Small intestine (tissue), 7 donors: Measurements from ENCODE around the gene FOXB2. TPM values are rescaled to one million over a fixed set of nuclear protein-coding genes. Genes with fewer than 3 reads are reported as not detected.

Source experiments
- DNase-seq, 2 donors: peaks; one replicate each; pipeline versions ENCODE4 v3.0.0 to v3.0.0-alpha.2; 2013
- FAIRE-seq: peaks from 2 replicates; lab custom pipeline; 2012; peaks lifted over from hg19 to GRCh38; lab: Jason Lieb, UNC
- H3K27ac ChIP-seq, 3 donors: one replicate each; pipeline ENCODE4 v1.5.1; 2013; ENCODE audit warnings: low read length in 2 of 3, mild to moderate bottlenecking in 2 of 3, control low read depth in 1 of 3, inconsistent platforms in 1 of 3, low read depth in 1 of 3, moderate library complexity in 1 of 3
- H3K27me3 ChIP-seq, 3 donors: one replicate each; pipeline ENCODE4 v1.6.1; 2013; ENCODE audit warnings: low read length in 3 of 3, inconsistent platforms in 1 of 3; ENCODE audit not compliant: control insufficient read depth in 3 of 3, insufficient read depth in 3 of 3
- H3K36me3 ChIP-seq, 3 donors: one replicate each; pipeline ENCODE4 v1.6.1; 2013; ENCODE audit warnings: low read length in 3 of 3, inconsistent platforms in 1 of 3, low read depth in 1 of 3, mild to moderate bottlenecking in 1 of 3, moderate library complexity in 1 of 3; ENCODE audit not compliant: control insufficient read depth in 3 of 3, insufficient read depth in 2 of 3
- H3K4me1 ChIP-seq, 3 donors: one replicate each; pipeline ENCODE4 v1.6.1; 2013; ENCODE audit warnings: low read length in 2 of 3, inconsistent platforms in 1 of 3, low read depth in 1 of 3, mild to moderate bottlenecking in 1 of 3, moderate library complexity in 1 of 3; ENCODE audit not compliant: control insufficient read depth in 3 of 3, insufficient read depth in 2 of 3
- H3K4me3 ChIP-seq, 3 donors: one replicate each; pipeline ENCODE4 v1.5.1; 2013; ENCODE audit warnings: low read length in 3 of 3, control low read depth in 1 of 3, inconsistent platforms in 1 of 3, low read depth in 1 of 3, mild to moderate bottlenecking in 1 of 3, moderate library complexity in 1 of 3
- H3K9me3 ChIP-seq, 2 donors: one replicate each; pipeline ENCODE4 v1.6.1; 2013; ENCODE audit warnings: low read depth in 1 of 2, low read length in 1 of 2; ENCODE audit not compliant: control insufficient read depth in 2 of 2, insufficient read depth in 1 of 2
- WGBS, 3 donors: extraction: QIAGEN DNeasy Blood & Tissue Kit; methylation state at CpG; one replicate each; pipeline ENCODE4 v1.1.7; 2013; 5-methylcytosine and 5-hydroxymethylcytosine counted together
- polyA plus RNA-seq, 4 donors: library from polyadenylated mRNA; stranded (reverse) in 3 of 4; unstranded in 1 of 4; fragments of 200-250 nt in 3 of 4; fragments of 120-200 nt in 1 of 4; gene quantifications; one replicate each; pipeline versions ENCODE4 v1.2.1 to v1.2.3, GENCODE V29; 2013
- donor health status: healthy with polysubstance abuse.
- donor health status: control.
- donor health status: control.
- donor health status: Bipolar disorder and iron deficiency.
- donor health status: healthy.

Gene FOXB2
- polyA plus RNA-seq, 4 donors = not detected

DNA sequence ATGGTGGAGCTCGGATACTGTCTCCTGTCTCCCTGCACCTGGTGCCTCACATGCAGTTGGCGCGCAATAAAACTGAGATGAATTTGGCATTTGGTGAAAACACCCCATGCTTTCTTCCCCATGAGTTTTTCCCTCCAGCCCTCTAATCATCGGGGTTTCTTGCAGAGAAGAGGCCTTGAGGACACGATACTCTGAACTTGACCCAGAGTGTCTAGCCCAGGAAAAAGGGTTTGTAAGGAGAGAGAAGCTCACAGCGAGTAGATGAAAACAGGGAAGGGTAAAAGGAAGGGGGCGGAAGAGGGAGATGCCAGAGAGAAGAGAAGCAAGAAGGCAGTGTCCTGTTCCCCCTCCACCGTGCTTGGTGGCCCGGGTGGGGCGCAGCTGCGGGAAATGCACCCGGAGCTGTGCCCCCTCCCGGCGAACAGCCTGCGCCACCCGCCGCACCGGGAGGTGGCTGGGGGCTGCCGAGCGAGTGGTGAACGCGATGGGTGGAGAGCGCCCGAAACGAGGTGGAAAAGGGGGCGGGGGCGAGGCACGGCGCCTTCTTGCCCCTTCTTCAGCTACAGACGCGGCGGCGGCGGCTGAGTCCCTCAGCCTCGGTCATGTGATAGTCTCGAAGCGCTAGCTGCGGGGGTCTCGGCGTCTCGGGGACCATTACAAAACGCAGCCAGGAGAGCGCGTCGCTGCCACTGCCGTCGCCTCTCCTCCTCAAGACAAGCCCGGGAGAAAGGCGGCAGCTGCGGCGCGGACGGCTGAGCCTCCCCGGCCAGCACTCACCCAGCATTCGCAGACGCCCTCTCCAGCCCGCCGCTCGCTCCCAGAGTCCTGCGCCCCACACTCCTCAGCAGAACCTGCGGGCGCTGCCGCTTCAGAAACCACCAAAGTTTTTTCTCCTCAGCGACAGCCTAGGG, 1.1 kb upstream of the FOXB2 start:
- H3K9me3 ChIP-seq = peaks cover 0 to 3% of the 10 kb centered on the region in 2 donors
- no peaks in the 10 kb centered on the region for H3K4me1 ChIP-seq
- H3K4me3 ChIP-seq = no peak overlapping the region

DNA sequence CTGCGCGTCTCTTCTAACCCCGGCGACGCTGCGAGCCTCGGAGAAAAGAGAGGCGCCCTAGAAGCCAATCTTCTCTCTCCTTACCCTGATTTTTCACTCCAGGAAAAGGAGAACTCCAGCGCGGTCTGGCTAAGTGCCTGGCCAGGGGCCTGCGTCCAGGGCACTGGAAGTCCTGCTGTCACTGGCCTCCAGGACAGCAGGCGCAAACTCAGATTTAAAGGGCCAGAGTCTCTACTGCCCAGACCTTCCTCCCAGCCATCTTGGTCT, 553 bp upstream of the FOXB2 start:
- H3K9me3 ChIP-seq = peaks cover 0 to 3% of the 10 kb centered on the region in 2 donors
- 3 to 8% (median 6%) methylated on average over 11 to 12 of the region's 12 CpGs for WGBS, 3 donors
- H3K27me3 ChIP-seq = peaks cover 42 to 96% (median 89%) of the 10 kb centered on the region in 3 donors
- FAIRE-seq (no peak), DNase-seq (no peak)
- no peak overlapping the region for H3K4me3 ChIP-seq
- H3K4me1 ChIP-seq = no peaks in the 10 kb centered on the region
- no peak overlapping the region for H3K27ac ChIP-seq
- no peaks in the 10 kb centered on the region for H3K36me3 ChIP-seq

More for the DNA sequence above, 1.1 kb upstream of the FOXB2 start:
- DNase-seq (no peak), FAIRE-seq (no peak)
- H3K27me3 ChIP-seq = peaks cover 37 to 96% (median 87%) of the 10 kb centered on the region in 3 donors
- H3K36me3 ChIP-seq = no peaks in the 10 kb centered on the region
- H3K27ac ChIP-seq = no peak overlapping the region
- 2 to 3% (median 3%) methylated on average over 50 to 64 of the region's 64 CpGs for WGBS, 3 donors

DNA sequence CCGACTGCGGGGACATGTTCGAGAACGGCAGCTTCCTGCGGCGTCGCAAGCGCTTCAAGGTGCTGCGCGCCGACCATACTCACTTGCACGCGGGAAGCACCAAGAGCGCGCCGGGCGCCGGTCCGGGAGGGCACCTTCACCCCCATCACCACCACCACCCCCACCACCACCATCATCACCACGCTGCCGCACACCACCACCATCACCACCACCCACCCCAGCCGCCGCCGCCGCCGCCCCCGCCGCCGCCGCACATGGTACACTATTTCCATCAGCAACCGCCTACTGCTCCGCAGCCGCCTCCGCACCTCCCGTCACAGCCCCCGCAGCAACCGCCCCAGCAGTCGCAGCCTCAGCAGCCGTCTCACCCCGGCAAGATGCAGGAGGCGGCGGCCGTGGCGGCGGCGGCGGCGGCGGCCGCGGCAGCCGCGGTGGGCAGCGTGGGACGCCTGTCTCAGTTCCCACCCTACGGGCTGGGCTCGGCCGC, 514 bp downstream of the FOXB2 start:
- DNase-seq = no peak
- no peak for FAIRE-seq
- Histone ChIP-seq H3K4me3 (no peak overlapping the region), H3K27ac (no peak overlapping the region), H3K27me3 (peaks cover 43 to 96% (median 86%) of the 10 kb centered on the region in 3 donors), H3K9me3 (peaks cover 0 to 3% of the 10 kb centered on the region in 2 donors), H3K4me1 (no peaks in the 10 kb centered on the region), H3K36me3 (no peaks in the 10 kb centered on the region)
- WGBS, 3 donors = 3 to 12% (median 8%) methylated on average over 23 to 58 of the region's 58 CpGs

DNA sequence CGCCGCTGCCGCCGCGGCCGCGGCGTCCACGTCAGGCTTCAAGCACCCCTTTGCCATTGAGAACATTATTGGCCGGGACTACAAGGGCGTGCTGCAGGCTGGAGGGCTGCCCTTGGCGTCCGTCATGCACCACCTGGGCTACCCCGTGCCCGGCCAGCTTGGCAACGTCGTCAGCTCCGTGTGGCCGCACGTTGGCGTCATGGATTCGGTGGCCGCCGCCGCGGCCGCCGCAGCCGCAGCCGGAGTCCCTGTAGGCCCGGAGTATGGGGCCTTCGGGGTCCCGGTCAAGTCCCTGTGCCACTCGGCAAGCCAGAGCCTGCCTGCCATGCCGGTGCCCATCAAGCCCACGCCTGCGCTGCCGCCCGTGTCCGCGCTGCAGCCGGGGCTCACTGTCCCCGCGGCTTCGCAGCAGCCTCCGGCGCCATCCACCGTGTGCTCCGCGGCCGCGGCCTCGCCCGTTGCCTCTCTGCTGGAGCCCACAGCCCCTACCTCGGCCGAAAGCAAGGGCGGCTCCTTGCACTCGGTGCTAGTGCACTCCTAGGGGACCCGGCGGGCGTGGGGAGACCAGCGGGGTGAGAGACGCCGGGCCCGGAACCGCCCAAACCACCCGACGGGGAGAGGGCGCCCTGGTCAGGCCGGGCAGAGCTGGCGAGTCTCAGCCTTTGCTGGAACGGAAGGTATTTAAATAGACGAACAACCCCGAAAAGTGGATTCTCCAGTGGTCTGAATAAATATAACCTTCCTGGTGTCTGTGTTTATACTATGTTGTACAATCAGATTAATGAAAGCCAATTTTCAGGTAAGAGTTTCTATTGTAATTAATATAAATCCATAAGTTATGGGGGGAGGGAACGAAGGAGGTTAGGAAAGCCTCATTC, 1.2 kb downstream of the FOXB2 start:
- DNase-seq (no peak), FAIRE-seq (no peak)
- WGBS, 3 donors = 2 to 6% (median 3%) methylated on average over 54 to 75 of the region's 75 CpGs
- H3K4me3 ChIP-seq = peak overlapping the region in 1 of 3 donors; percentile 9
- H3K36me3 ChIP-seq = no peaks in the 10 kb centered on the region
- peaks cover 38 to 93% (median 83%) of the 10 kb centered on the region in 3 donors for H3K27me3 ChIP-seq
- no peak overlapping the region for H3K27ac ChIP-seq
- H3K4me1 ChIP-seq = no peaks in the 10 kb centered on the region
- H3K9me3 ChIP-seq = peaks cover 0 to 3% of the 10 kb centered on the region in 2 donors

DNA sequence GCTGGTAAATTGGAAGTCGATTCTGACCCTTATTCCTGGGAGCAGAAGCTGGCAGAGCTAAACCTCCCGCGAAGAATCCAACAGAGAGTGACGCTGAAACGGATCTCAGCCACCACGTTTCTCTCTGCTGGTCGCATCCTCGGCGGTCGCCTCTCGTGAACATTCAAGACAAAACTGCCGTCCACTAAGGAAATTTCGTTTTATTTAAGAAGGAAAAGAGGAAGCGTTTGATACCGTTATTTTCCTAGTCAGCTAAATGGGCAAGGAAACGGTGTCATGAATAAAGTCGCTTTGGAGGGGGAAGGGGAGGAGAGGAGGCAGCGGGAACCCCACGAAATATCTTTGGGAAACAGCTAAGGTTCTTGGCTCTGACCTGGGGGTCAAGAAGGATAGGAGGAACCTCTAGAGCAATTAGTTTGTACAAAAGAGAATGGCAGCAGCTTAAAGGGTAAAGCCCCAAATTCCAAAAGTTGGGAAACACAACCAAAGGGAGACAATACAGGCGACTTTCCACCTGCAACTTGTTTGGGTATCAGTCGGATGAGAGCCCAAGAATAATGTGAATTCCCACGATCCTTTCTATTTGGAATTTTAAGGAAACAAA, 1.9 kb downstream of the FOXB2 start:
- no peak for DNase-seq

DNA sequence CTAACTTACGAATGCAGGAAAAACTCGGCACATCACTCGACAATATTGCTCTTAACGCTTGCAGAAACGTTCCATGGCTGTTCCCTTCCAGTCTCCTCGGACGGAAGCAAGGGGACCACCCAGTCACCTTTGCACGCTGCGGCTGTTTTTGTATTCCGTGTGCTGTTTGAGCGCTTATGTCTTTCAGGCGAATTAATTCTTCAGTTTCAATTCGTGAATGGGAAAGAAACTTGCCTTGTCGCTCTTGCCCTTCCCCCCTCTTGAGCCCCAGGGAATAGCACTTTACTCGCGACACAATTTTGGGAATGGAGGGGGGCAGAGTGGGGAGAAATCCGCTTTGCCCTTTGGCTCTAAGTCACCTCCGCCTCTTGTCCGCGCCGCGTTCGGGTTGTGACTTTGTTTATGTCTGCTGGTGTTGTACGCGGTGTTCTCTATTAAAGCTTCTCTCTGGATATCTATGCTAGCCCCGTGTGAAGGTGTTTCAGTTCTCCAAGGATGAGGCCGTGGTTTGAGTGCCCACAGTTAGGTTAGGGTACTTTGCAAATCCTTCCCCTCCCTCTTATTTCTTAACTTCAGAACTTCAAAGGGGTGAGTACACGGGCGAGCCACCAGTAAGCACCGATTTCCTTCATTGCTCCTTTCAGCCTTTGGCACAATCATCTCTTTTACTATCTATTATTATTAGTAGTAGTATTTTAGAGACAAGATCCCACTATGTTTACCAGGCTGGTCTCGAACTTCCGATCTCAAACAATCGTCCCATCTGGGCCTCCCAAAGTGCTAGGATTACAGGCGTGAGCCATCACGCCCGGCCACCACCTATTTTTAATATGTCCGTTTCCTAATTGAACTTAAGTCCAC, 2.7 kb downstream of the FOXB2 start:
- Histone ChIP-seq H3K36me3 (no peaks in the 10 kb centered on the region), H3K27me3 (peaks cover 26 to 82% (median 74%) of the 10 kb centered on the region in 3 donors), H3K9me3 (peaks cover 0 to 3% of the 10 kb centered on the region in 2 donors), H3K4me1 (no peaks in the 10 kb centered on the region), H3K27ac (no peak overlapping the region), H3K4me3 (no peak overlapping the region)
- WGBS, 3 donors = 6 to 8% (median 6%) methylated on average over 37 of the region's 37 CpGs
- DNase-seq (no peak), FAIRE-seq (no peak)

More for the DNA sequence above, 1.9 kb downstream of the FOXB2 start:
- Histone ChIP-seq H3K36me3 (no peaks in the 10 kb centered on the region), H3K4me3 (no peak overlapping the region), H3K9me3 (peaks cover 0 to 3% of the 10 kb centered on the region in 2 donors), H3K27me3 (peaks cover 31 to 88% (median 78%) of the 10 kb centered on the region in 3 donors), H3K4me1 (no peaks in the 10 kb centered on the region), H3K27ac (no peak overlapping the region)
- WGBS, 3 donors = 4 to 5% (median 5%) methylated on average over 22 of the region's 22 CpGs
- FAIRE-seq = no peak

DNA sequence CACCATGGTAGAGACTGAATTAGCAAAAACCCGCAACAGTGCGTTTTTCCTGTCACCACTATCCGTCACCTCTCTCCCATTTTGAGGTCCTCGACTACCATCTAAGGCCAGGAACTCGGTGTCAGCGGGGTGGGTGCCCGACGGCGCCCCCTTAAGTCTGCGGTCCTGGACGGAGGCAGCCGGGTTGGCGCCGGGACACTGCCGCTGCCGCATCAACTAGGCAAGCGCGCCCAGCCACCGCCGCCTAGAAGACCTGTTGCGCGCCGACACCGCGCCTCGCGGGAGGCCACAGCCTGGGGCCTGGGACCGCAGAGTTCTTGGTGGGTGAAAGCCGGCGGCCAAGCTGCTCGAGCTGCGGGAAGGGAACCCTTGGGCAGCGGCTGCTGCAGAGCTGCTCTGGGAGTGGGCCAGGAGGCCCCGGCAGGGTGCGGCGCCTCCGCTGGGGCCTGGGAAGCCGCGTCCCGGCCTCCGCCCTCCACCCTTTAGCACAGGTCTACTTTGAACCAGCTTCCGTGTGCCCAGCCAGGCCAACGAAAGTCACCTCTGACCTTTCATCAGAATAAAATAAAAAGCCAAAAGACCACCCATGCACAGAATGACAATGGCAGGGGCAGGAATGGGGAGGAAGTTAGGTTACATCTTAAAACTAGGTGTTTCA, 3.5 kb downstream of the FOXB2 start:
- Histone ChIP-seq H3K4me1 (no peaks in the 10 kb centered on the region), H3K27ac (no peak overlapping the region), H3K4me3 (no peak overlapping the region), H3K27me3 (peaks cover 26 to 74% (median 66%) of the 10 kb centered on the region in 3 donors), H3K36me3 (no peaks in the 10 kb centered on the region), H3K9me3 (peaks cover 0 to 3% of the 10 kb centered on the region in 2 donors)
- no peak for DNase-seq
- no peak for FAIRE-seq
- 3 to 4% (median 3%) methylated on average over 43 of the region's 43 CpGs for WGBS, 3 donors
